ENCODE measurements around the gene MRPS15.
"Not testable (repeated sequence)": the region's sequence is repeated elsewhere in the genome, so short reads cannot be mapped to it uniquely, and the experiment has no call there.

The MRPS15 gene

DNA sequence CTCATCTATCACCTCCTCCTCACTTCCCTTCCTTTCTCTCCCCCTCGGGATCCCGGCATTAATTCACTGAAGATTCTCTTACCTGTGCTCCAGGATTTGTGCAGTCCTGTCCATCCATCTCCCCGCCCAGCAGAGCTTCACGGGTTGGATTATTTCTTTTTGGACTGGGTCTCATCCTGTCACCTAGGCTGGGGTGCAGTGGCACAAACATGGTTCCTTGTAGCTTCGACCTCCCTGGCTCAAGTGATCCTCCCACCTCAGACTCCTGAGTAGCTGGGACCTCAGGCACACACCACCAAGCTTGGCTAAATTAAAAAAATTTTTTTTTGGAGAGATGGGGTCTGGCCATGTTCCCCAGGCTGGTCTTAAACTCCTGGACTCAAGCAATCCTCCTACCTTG is 30.8 kb upstream of the MRPS15 start:
- Histone ChIP-seq H3K4me3 (ENCODE audit: low read length) (no peak overlapping the region), H3K4me2 (ENCODE audit: low read length) (no peak overlapping the region), H3K9me3 (ENCODE audit: insufficient read depth, low read length) (no peaks in the 10 kb centered on the region), H2AFZ (ENCODE audit: low read depth, low read length) (no peak overlapping the region), H3K79me2 (ENCODE audit: low read length) (no peaks in the 10 kb centered on the region), H3K4me1 (ENCODE audit: low read length) (no peaks in the 10 kb centered on the region), H3K36me3 (replicated peaks; ENCODE audit: low read depth, low read length) (no peaks in the 10 kb centered on the region), H4K20me1 (ENCODE audit: insufficient read depth, low read length) (no peaks in the 10 kb centered on the region), H3K27ac (ENCODE audit: low read length) (no peak overlapping the region), H3K27me3 (ENCODE audit: low read depth, low read length) (0 out of 2 replicates have a peak, but pooled peaks cover 6% of the 10 kb centered on the region), H3K9ac (ENCODE audit: low read length) (no peak overlapping the region)
- TF ChIP-seq, protein P1, sequence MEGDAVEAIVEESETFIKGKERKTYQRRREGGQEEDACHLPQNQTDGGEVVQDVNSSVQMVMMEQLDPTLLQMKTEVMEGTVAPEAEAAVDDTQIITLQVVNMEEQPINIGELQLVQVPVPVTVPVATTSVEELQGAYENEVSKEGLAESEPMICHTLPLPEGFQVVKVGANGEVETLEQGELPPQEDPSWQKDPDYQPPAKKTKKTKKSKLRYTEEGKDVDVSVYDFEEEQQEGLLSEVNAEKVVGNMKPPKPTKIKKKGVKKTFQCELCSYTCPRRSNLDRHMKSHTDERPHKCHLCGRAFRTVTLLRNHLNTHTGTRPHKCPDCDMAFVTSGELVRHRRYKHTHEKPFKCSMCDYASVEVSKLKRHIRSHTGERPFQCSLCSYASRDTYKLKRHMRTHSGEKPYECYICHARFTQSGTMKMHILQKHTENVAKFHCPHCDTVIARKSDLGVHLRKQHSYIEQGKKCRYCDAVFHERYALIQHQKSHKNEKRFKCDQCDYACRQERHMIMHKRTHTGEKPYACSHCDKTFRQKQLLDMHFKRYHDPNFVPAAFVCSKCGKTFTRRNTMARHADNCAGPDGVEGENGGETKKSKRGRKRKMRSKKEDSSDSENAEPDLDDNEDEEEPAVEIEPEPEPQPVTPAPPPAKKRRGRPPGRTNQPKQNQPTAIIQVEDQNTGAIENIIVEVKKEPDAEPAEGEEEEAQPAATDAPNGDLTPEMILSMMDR (IDR thresholded peaks at IDR 0.05; ENCODE audit: low read depth, low read length): no peak
- TF ChIP-seq EZH2phosphoT487 (IDR thresholded peaks at IDR 0.05; ENCODE audit: low read depth): no peak

DNA sequence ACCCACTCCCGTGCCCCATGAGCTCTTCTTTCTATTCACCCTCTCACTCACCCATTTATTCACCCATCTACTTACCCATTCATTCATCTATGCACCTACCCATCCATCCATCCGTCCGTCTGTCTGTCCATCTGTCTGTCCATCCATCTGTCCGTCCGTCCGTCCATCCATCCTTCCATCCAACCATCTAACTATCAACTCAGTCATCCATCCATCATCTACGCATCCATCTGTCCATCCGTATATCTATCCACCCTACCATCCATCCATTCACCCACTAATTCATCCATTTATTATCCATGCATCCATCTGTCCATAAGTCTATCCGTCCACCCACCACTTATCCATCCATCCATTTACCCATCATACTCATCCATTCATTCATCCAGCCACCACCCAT is 29.3 kb upstream of the MRPS15 start:
- Histone ChIP-seq H3K9ac (ENCODE audit: low read length) (no peak overlapping the region), H3K4me3 (ENCODE audit: low read length) (no peak overlapping the region), H3K4me2 (ENCODE audit: low read length) (no peak overlapping the region), H2AFZ (ENCODE audit: low read depth, low read length) (no peak overlapping the region), H3K79me2 (ENCODE audit: low read length) (no peaks in the 10 kb centered on the region), H4K20me1 (ENCODE audit: insufficient read depth, low read length) (no peaks in the 10 kb centered on the region), H3K36me3 (replicated peaks; ENCODE audit: low read depth, low read length) (no peaks in the 10 kb centered on the region), H3K27ac (ENCODE audit: low read length) (no peak overlapping the region), H3K9me3 (ENCODE audit: insufficient read depth, low read length) (no peaks in the 10 kb centered on the region), H3K27me3 (ENCODE audit: low read depth, low read length) (0 out of 2 replicates have a peak, but pooled peaks cover 6% of the 10 kb centered on the region), H3K4me1 (ENCODE audit: low read length) (no peaks in the 10 kb centered on the region)
- TF ChIP-seq, protein P1 (IDR thresholded peaks at IDR 0.05; ENCODE audit: low read depth, low read length): no peak
- no peak for TF ChIP-seq EZH2phosphoT487 (IDR thresholded peaks at IDR 0.05; ENCODE audit: low read depth)

- Histone ChIP-seq H3K79me2 (ENCODE audit: low read length) (no peaks in the 10 kb centered on the region), H3K4me1 (ENCODE audit: low read length) (no peaks in the 10 kb centered on the region), H3K36me3 (replicated peaks; ENCODE audit: low read depth, low read length) (no peaks in the 10 kb centered on the region), H4K20me1 (ENCODE audit: insufficient read depth, low read length) (no peaks in the 10 kb centered on the region), H3K27ac (ENCODE audit: low read length) (no peak overlapping the region), H3K9ac (ENCODE audit: low read length) (no peak overlapping the region), H2AFZ (ENCODE audit: low read depth, low read length) (no peak overlapping the region), H3K27me3 (ENCODE audit: low read depth, low read length) (0 out of 2 replicates have a peak, but pooled peaks cover 2% of the 10 kb centered on the region), H3K9me3 (ENCODE audit: insufficient read depth, low read length) (no peaks in the 10 kb centered on the region), H3K4me3 (ENCODE audit: low read length) (no peak overlapping the region), H3K4me2 (ENCODE audit: low read length) (no peak overlapping the region)
- no peak for TF ChIP-seq EZH2phosphoT487 (IDR thresholded peaks at IDR 0.05; ENCODE audit: low read depth)
- TF ChIP-seq, protein P1 (IDR thresholded peaks at IDR 0.05; ENCODE audit: low read depth, low read length): no peak
Measured at GRCh38 chr1:36492491-36492890, 28.3 kb upstream of the MRPS15 start.

GRCh38 chr1:36489258-36490051 is 25.3 kb upstream of the MRPS15 start:
- H3K36me3 ChIP-seq (replicated peaks; ENCODE audit: low read depth, low read length); H3K79me2 ChIP-seq (ENCODE audit: low read length); H4K20me1 ChIP-seq (ENCODE audit: insufficient read depth, low read length); H2AFZ ChIP-seq (ENCODE audit: low read depth, low read length); H3K27me3 ChIP-seq (ENCODE audit: low read depth, low read length); H3K4me2 ChIP-seq (ENCODE audit: low read length); H3K9ac ChIP-seq (ENCODE audit: low read length); H3K9me3 ChIP-seq (ENCODE audit: insufficient read depth, low read length); H3K4me3 ChIP-seq (ENCODE audit: low read length); H3K27ac ChIP-seq (ENCODE audit: low read length): not testable (repeated sequence)
- peaks cover 13% of the 10 kb centered on the region for H3K4me1 ChIP-seq (ENCODE audit: low read length)
